Esophagus squamous epithelium (tissue), 5 donors: ENCODE results near the gene ASGR2. TPM values are rescaled to one million over a fixed set of nuclear protein-coding genes. Genes with fewer than 3 reads are reported as not detected.

Experiments
- DNase-seq: peaks from one replicate; lab custom pipeline; 2025; lab: John Stamatoyannopoulos, UW
- H3K27ac ChIP-seq, 4 donors: fragments of 200-600 bp; sonication (generic); one replicate each; pipeline ENCODE4 v1.5.1; 2016 to 2019; ENCODE audit warnings: mild to moderate bottlenecking in 1 of 4
- H3K27me3 ChIP-seq, 4 donors: fragments of 200-600 bp; sonication (generic); 1 replicate in 3 of 4; 2 replicates in 1 of 4; pipeline versions ENCODE4 v1.5.1 to v1.6.0; 2017 to 2021; ENCODE audit warnings: antibody characterized with exemption in 1 of 4
- H3K36me3 ChIP-seq, 3 donors: fragments of 200-600 bp; sonication (generic); one replicate each; pipeline ENCODE4 v1.5.1; 2016 to 2019
- H3K4me1 ChIP-seq, 3 donors: fragments of 200-600 bp; sonication (generic); one replicate each; pipeline ENCODE4 v1.5.1; 2017 to 2019
- H3K4me3 ChIP-seq, 4 donors: fragments of 200-600 bp; sonication (generic); 1 replicate in 3 of 4; 2 replicates in 1 of 4; pipeline ENCODE4 v1.5.1; 2016 to 2019; ENCODE audit warnings: mild to moderate bottlenecking in 2 of 4, moderate library complexity in 1 of 4
- H3K9me3 ChIP-seq, 3 donors: fragments of 200-600 bp; sonication (generic); one replicate each; pipeline ENCODE4 v1.5.1; 2016 to 2019
- CTCF ChIP-seq, 6 experiments: fragments of 450-650 bp in 4 of 6; fragments of 200-600 bp in 2 of 6; sonication (generic) in 2 of 6; IDR thresholded peaks; one replicate each; pipeline ENCODE4 v1.5.1; 2016 to 2019; ENCODE audit warnings: antibody characterized with exemption in 6 of 6, mild to moderate bottlenecking in 4 of 6, moderate library complexity in 4 of 6
- POLR2A ChIP-seq, 4 donors: fragments of 450-650 bp; IDR thresholded peaks; one replicate each; pipeline ENCODE4 v1.6.1; 2017; ENCODE audit warnings: antibody characterized with exemption in 4 of 4, mild to moderate bottlenecking in 4 of 4, moderate library complexity in 3 of 4
- WGBS, 2 donors: methylation state at CpG; one replicate each; pipeline ENCODE4 v1.1.5; 2018; 5-methylcytosine and 5-hydroxymethylcytosine counted together
- intact Hi-C: fragments of 100-400 bp; cut with DNase I; formaldehyde crosslinking; loops from one replicate; pipeline ENCODE4 v1.15.0; 2022
- total RNA-seq, 4 donors: library from RNA; depleted of rRNA; stranded (reverse); fragments of >200 nt; gene quantifications; one replicate each; pipeline ENCODE4 v1.1.0, GENCODE V29; 2016
- donor health status: DM: yes; HTN: yes; CAD: no.

The ASGR2 gene
- total RNA-seq, 4 donors from 2014 or later, result 0.50 to 0.95 TPM; not detected in 2

- Histone ChIP-seq H3K4me1 (peaks cover 0 to 26% (median 0%) of the 10 kb centered on the region in 3 donors), H3K9me3 (no peaks in the 10 kb centered on the region), H3K36me3 (no peaks in the 10 kb centered on the region), H3K4me3 (peak within 1 kb of the TSS in 1 of 4 donors; percentile 16), H3K27me3 (no peaks in the 10 kb centered on the region), H3K27ac (peak within 1 kb of the TSS in 2 of 4 donors; percentile 45 to 59)
- intact Hi-C loops, result no loop called here
- 67 to 76% methylated on average over 13 to 14 of the region's 15 CpGs for WGBS, 2 donors
- no peak for TF ChIP-seq CTCF (IDR thresholded peaks at IDR 0.05)
- no peak for DNase-seq
Observed at GRCh38 chr17:7079581-7080455, 34.8 kb downstream of the ASGR2 start, which contains the start of gene CLEC10A. TSS of gene CLEC10A (minus strand) at chr17:7080251. CDS start at chr17:7078812, 1,439 bp downstream.

GRCh38 chr17:7078711-7079110 is 35.9 kb downstream of the ASGR2 start:
- Histone ChIP-seq H3K36me3 (no peaks in the 10 kb centered on the region), H3K27me3 (no peaks in the 10 kb centered on the region), H3K9me3 (no peaks in the 10 kb centered on the region), H3K27ac (no peak overlapping the region), H3K4me1 (peaks cover 0 to 16% (median 0%) of the 10 kb centered on the region in 3 donors), H3K4me3 (no peak overlapping the region)
- DNase-seq, result no peak
- WGBS, 2 donors, result 79 to 87% methylated on average over 6 to 10 of the region's 10 CpGs
- TF ChIP-seq CTCF (IDR thresholded peaks at IDR 0.05) (no peak), POLR2A (IDR thresholded peaks at IDR 0.05) (no peak)
- intact Hi-C loops, result no loop called here

GRCh38 chr17:7077911-7078546 is 36.6 kb downstream of the ASGR2 start:
- WGBS, 2 donors, result 77 to 90% methylated on average over 5 to 6 of the region's 7 CpGs

GRCh38 chr17:7074931-7075330 is 39.7 kb downstream of the ASGR2 start:
- intact Hi-C loops, result no loop called here
- TF ChIP-seq POLR2A (IDR thresholded peaks at IDR 0.05) (no peak), CTCF (IDR thresholded peaks at IDR 0.05) (no peak)
- no peak overlapping the region for H3K4me3 ChIP-seq
- no peak overlapping the region for H3K27ac ChIP-seq
- H3K9me3 ChIP-seq, result no peaks in the 10 kb centered on the region
- no peaks in the 10 kb centered on the region for H3K27me3 ChIP-seq
- no peak for DNase-seq
- no peaks in the 10 kb centered on the region for H3K36me3 ChIP-seq
- H3K4me1 ChIP-seq, result peaks cover 0 to 3% (median 0%) of the 10 kb centered on the region in 3 donors
- WGBS, 2 donors, result 87% methylated on average over 6 to 8 of the region's 14 CpGs

More at GRCh38 chr17:7077911-7078546, 36.6 kb downstream of the ASGR2 start:
- Histone ChIP-seq H3K27ac (no peak overlapping the region), H3K27me3 (no peaks in the 10 kb centered on the region), H3K4me1 (peaks cover 0 to 12% (median 0%) of the 10 kb centered on the region in 3 donors), H3K9me3 (no peaks in the 10 kb centered on the region), H3K36me3 (no peaks in the 10 kb centered on the region), H3K4me3 (no peak overlapping the region)
- no peak for DNase-seq
- TF ChIP-seq POLR2A (IDR thresholded peaks at IDR 0.05), result no peak
- no peak for TF ChIP-seq CTCF (IDR thresholded peaks at IDR 0.05)
- intact Hi-C loops, result no loop called here

- 79 to 100% methylated on average over 1 to 2 of the region's 2 CpGs for WGBS, 2 donors
- Histone ChIP-seq H3K9me3 (peaks cover 0 to 14% (median 9%) of the 10 kb centered on the region in 3 donors), H3K27me3 (no peaks in the 10 kb centered on the region), H3K27ac (no peak overlapping the region), H3K4me1 (no peaks in the 10 kb centered on the region), H3K4me3 (no peak overlapping the region), H3K36me3 (no peaks in the 10 kb centered on the region)
- DNase-seq, result no peak
- intact Hi-C loops, result no loop called here
- TF ChIP-seq POLR2A (IDR thresholded peaks at IDR 0.05) (no peak), CTCF (IDR thresholded peaks at IDR 0.05) (no peak)
Observed at GRCh38 chr17:7072406-7072805, 42.2 kb downstream of the ASGR2 start.
